ENCODE data around the gene PIEZO1. TPM values are rescaled to one million over a fixed set of nuclear protein-coding genes. Genes with fewer than 3 reads are reported as not detected.

Gene PIEZO1
- total and polyA plus RNA-seq, 9 of the 15 experiments (the other 6 are each of a cell fraction or from before 2014, with no cell fraction given), result 3.6 to 432 (median 131) TPM

GRCh38 chr16:88790312-88791211 is 5.5 kb upstream of the PIEZO1 start (continued):
- no peak for TF ChIP-seq ZNF589 (CRISPR knock-in tag; IDR thresholded peaks at IDR 0.05; ENCODE audit: low read depth)
- no peak for TF ChIP-seq ZNF511 (CRISPR knock-in tag; IDR thresholded peaks at IDR 0.05)
- no peak for TF ChIP-seq BCL6 (CRISPR knock-in tag; IDR thresholded peaks at IDR 0.05)
- no peak for TF ChIP-seq NR2C2 (CRISPR knock-in tag; IDR thresholded peaks at IDR 0.05)
- TF ChIP-seq NR2C2 (tag; IDR thresholded peaks at IDR 0.05), result no peak
- TF ChIP-seq FOXM1 (IDR thresholded peaks at IDR 0.05; ENCODE audit: low read depth), result no peak
- no peak for TF ChIP-seq FOXM1 (CRISPR knock-in tag; IDR thresholded peaks at IDR 0.05; ENCODE audit: low read depth)
- no peak for TF ChIP-seq KLF13 (tag; IDR thresholded peaks at IDR 0.05; ENCODE audit: borderline replicate concordance, low read depth)
- TF ChIP-seq PHF8 (IDR thresholded peaks at IDR 0.05; ENCODE audit: borderline replicate concordance, low read length), result no peak; the same call in 1 of the 2 replicates
- no peak for TF ChIP-seq HMG20B (CRISPR knock-in tag; IDR thresholded peaks at IDR 0.05)
- no peak for TF ChIP-seq ZNF324 (CRISPR knock-in tag; IDR thresholded peaks at IDR 0.05)
- no peak for TF ChIP-seq FOXA1 (IDR thresholded peaks at IDR 0.05; ENCODE audit: borderline replicate concordance)
- no peak for TF ChIP-seq ZBTB26 (CRISPR knock-in tag; IDR thresholded peaks at IDR 0.05)
- TF ChIP-seq ZBTB5 (IDR thresholded peaks at IDR 0.05), result no peak
- TF ChIP-seq HCFC1 (IDR thresholded peaks at IDR 0.05; ENCODE audit: low read depth, low read length), result no peak
- no peak for TF ChIP-seq RBM34 (IDR thresholded peaks at IDR 0.05; ENCODE audit: borderline replicate concordance, insufficient read depth, low read length)
- TF ChIP-seq TAF1 (IDR thresholded peaks at IDR 0.05; ENCODE audit: control insufficient read depth, extremely low read depth, insufficient read depth, low read length, severe bottlenecking), result no peak
- peak in 1 of 2 experiments; percentile 71; a peak in 3 of 4 replicates for TF ChIP-seq MAZ (CRISPR knock-in tag; conservative IDR thresholded peaks at IDR 0.05 in 1 of 2, IDR thresholded peaks at IDR 0.05 in 1 of 2)
- TF ChIP-seq NRF1 (conservative IDR thresholded peaks at IDR 0.05 in 1 of 2, IDR thresholded peaks at IDR 0.05 in 1 of 2), result no peak
- TF ChIP-seq TOE1 (IDR thresholded peaks at IDR 0.05; ENCODE audit: borderline replicate concordance), result no peak
- no peak for TF ChIP-seq TOE1 (CRISPR knock-in tag; IDR thresholded peaks at IDR 0.05; ENCODE audit: borderline replicate concordance, low read depth)
- no peak for TF ChIP-seq ZFP1 (CRISPR knock-in tag; IDR thresholded peaks at IDR 0.05)
- TF ChIP-seq NUFIP1 (IDR thresholded peaks at IDR 0.05; ENCODE audit: partially characterized antibody), result no peak
- TF ChIP-seq SMAD3 (CRISPR knock-in tag; conservative IDR thresholded peaks at IDR 0.05), result no peak
- no peak for TF ChIP-seq CEBPG (CRISPR knock-in tag; IDR thresholded peaks at IDR 0.05)
- TF ChIP-seq CEBPG (tag; conservative IDR thresholded peaks at IDR 0.05 in 1 of 2, IDR thresholded peaks at IDR 0.05 in 1 of 2), result no peak
